ENCODE measurements around the gene STRIP2.

DNA sequence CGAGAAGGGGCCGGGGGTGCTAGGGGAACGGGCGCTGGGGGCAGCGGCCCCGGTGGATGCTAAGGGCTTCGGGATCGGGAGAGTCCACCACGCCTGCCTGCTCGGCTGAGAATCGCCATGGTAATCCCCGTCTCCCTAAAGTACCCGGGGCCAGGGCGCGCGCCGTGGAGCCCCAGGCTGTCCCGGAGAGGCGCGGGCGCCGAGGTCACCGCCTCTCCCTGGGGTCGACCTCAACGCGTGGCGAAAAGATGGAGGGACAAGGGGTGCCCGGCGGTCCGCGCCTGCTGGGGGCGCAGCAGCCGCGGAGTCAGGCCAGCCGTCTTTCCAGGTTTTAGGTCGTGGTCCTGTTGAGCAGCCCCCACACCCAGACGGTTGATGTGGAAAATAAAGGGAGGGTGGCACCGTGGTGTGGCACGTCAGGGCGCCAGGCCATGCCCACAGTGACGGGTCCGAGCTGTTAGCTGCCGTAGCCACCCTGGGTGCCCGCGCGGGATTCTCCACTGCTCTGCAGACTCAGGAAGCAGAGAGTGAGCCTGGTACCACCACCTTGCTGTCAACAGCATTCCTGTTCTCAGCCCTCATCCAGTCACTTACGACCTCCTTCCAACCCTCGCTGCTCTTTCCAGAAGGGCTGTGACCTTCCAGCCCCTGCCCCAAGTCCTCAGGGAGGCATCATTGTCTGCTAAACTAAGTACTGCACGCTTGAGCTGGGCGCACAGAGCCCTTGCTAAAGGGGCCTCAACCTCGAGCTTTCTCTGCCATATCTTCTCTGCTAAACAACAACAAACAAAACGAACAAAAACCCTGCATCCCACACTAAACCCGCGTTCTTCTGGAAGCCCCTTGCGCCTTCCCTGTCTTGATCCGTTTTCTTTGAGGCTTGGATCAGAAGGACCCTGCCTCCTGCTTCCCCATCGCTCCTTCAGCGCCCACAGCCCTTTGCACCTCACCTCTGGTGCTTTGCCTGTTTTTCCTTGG lies 68.8 kb downstream of the STRIP2 start:
- TF ChIP-seq, protein P1, sequence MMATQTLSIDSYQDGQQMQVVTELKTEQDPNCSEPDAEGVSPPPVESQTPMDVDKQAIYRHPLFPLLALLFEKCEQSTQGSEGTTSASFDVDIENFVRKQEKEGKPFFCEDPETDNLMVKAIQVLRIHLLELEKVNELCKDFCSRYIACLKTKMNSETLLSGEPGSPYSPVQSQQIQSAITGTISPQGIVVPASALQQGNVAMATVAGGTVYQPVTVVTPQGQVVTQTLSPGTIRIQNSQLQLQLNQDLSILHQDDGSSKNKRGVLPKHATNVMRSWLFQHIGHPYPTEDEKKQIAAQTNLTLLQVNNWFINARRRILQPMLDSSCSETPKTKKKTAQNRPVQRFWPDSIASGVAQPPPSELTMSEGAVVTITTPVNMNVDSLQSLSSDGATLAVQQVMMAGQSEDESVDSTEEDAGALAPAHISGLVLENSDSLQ (IDR thresholded peaks at IDR 0.05): no peak
- TF ChIP-seq ELF4 (IDR thresholded peaks at IDR 0.05) (no peak), ARNT (IDR thresholded peaks at IDR 0.05) (no peak), SUZ12 (IDR thresholded peaks at IDR 0.05) (no peak), L3MBTL2 (conservative IDR thresholded peaks at IDR 0.05) (no peak), HDGF (IDR thresholded peaks at IDR 0.05; ENCODE audit: borderline replicate concordance) (no peak), TARDBP (IDR thresholded peaks at IDR 0.05) (no peak), FOXA1 (IDR thresholded peaks at IDR 0.05) (no peak), SP1 (IDR thresholded peaks at IDR 0.05) (no peak), BHLHE40 (IDR thresholded peaks at IDR 0.05; ENCODE audit: borderline replicate concordance) (no peak), NFRKB (IDR thresholded peaks at IDR 0.05) (no peak), FOXM1 (IDR thresholded peaks at IDR 0.05; ENCODE audit: borderline replicate concordance) (no peak), CTBP1 (IDR thresholded peaks at IDR 0.05; ENCODE audit: borderline replicate concordance) (no peak)

Measured in HEK293T (cell line).